H1 (cell line): ENCODE measurements around the gene CTIF.

Experiments used
- EZH2 ChIP-seq: fragments of 200-600 bp; sonication (generic); IDR thresholded peaks from 2 replicates; pipeline ENCODE4 v1.7.1; 2012; ENCODE audit warnings: low read depth, mild to moderate bottlenecking, moderate library complexity, low read length, inconsistent platforms; ENCODE audit not compliant: severe bottlenecking
- GABPA ChIP-seq: IDR thresholded peaks from 2 replicates; pipeline ENCODE4 v1.6.1; 2011; ENCODE audit warnings: mild to moderate bottlenecking, low read length, moderate library complexity, borderline replicate concordance; ENCODE audit not compliant: insufficient read depth
- JUND ChIP-seq: IDR thresholded peaks from 2 replicates; pipeline ENCODE4 v1.6.1; 2011; ENCODE audit warnings: mild to moderate bottlenecking, improper control_type of control experiment, low read length
- POLR2A ChIP-seq, 2 experiments: IDR thresholded peaks; 1 replicate in 1 of 2; 2 replicates in 1 of 2; pipeline ENCODE4 v1.6.1; 2011; ENCODE audit warnings: low read depth in 2 of 2, low read length in 2 of 2, mild to moderate bottlenecking in 2 of 2; ENCODE audit errors: control extremely low read depth in 1 of 2
- POLR2AphosphoS5 ChIP-seq: IDR thresholded peaks from 2 replicates; pipeline ENCODE4 v1.6.1; 2011; ENCODE audit warnings: low read depth, low read length
- TCF12 ChIP-seq: IDR thresholded peaks from 2 replicates; pipeline ENCODE4 v1.6.1; 2011; ENCODE audit warnings: low read depth, mild to moderate bottlenecking, low read length
- TEAD4 ChIP-seq: IDR thresholded peaks from 2 replicates; pipeline ENCODE4 v1.6.1; 2012; ENCODE audit warnings: low read depth, low read length, inconsistent platforms, mixed read lengths

GRCh38 chr18:48592540-48593171 lies 53.8 kb downstream of the CTIF start:
- TF ChIP-seq EZH2 (no peak), POLR2AphosphoS5 (no peak), TEAD4 (no peak), TCF12 (no peak), GABPA (no peak), POLR2A (IDR thresholded peaks at IDR 0.05; ENCODE audit: control extremely low read depth in 1 of 2, low read depth in 2 of 2, low read length in 2 of 2) (no peak), JUND (no peak)
